GM18498 (cell line): ENCODE data around the gene ARHGAP44.
"Not testable (repeated sequence)": the region's sequence is repeated elsewhere in the genome, so short reads cannot be mapped to it uniquely, and the experiment has no call there.

Experiments used
- ATAC-seq: cut with Tn5 transposase; IDR thresholded peaks from one replicate; pipeline ENCODE4 v1.9.1; 2021; ENCODE audit warnings: mild to moderate bottlenecking, moderate library complexity; ENCODE audit not compliant: unreplicated experiment

ARHGAP44 gene

DNA sequence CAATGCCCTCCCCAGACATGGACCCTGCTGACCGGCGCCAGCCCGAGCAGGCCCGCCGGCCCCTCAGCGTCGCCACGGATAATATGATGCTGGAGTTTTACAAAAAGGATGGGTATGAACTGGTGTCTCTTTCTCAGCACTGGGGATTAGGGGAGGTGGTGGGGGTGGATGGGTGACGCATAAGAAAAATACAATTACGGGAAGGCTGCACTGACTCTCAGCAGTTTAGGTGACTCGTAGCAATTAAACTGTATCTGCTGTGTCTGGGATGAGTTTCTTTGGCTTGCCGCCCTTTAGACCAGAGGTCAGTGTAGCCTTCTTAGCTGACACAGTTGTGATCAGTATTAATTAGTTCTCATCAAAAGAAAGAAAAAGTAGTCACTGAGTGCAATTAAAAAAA lies 169.5 kb downstream of the ARHGAP44 start:
- no peak for ATAC-seq

DNA sequence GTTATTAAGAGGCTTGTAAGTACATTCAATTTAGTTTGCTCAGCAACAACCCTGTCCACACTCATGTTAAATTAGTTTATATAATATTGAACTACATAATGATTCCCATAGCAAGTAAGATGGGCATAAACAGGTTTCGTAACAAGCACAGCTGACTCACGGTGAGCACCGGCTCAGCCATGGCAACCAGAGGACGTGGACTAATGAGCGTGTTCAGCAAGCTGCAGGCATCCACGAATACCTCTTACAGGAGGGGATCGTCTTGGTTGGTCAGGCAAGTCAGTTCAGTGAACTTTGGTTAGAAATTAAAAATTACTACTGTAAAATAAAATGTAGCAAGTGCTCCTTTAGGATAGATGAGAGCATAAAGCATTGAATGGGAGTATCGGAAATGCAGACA lies 170.1 kb downstream of the ARHGAP44 start:
- ATAC-seq = no peak

DNA sequence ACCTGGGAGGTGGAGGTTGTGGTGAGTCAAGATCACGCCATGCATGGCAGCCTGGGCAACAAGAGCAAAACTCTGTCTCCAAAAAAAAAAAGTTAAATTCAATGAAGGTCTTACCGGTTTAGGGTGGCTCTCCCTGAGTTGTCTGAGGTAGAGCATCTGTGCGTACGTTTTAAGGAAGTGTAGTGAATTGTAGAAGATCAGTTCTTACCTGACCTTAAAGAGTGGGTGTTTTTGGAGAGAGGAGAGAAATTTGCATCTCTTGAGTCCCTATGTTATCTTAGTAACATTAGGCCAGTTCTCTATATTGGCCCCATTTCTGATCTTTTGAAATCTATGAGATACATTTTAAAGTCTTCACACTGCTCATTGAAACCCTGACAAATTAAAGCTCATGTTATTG lies 172.4 kb downstream of the ARHGAP44 start:
- ATAC-seq = no peak

DNA sequence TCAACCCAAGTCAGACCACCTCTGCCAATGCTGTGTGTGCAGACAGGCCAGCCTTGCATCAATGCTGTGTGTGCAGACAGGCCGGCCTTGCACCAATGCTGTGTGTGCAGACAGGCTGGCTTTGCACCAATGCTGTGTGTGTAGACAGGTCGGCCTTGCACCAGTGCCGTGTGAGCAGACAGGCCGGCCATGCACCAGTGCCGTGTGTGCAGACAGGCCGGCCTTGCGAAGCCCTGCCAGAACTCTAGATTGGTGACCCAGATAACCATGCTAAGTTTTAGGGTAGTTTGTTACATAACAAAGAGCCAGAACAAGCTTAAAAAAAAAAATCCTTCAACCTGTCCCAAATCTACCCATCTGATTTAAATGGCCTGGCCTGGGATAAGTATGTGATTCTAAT lies 174.2 kb downstream of the ARHGAP44 start:
- no peak for ATAC-seq

DNA sequence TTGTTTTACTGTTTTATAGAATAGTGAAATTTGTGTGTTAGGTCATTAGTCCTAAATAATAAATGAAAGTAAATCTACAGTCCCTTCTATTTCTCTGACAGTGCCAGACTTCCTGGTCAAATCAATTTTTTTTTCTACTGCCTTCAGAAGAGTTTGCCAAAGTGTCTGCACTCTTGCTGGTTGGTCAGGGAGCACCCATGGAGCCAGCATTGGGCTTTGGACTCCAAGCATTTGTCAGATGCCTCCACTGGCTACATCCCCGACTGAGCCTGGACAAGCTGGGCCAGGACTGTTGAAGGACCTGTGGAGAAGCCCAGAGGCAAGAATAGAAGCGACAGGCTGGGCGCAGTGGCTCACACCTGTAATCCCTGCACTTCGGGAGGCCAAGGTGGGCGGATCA lies 174.9 kb downstream of the ARHGAP44 start:
- ATAC-seq = no peak

DNA sequence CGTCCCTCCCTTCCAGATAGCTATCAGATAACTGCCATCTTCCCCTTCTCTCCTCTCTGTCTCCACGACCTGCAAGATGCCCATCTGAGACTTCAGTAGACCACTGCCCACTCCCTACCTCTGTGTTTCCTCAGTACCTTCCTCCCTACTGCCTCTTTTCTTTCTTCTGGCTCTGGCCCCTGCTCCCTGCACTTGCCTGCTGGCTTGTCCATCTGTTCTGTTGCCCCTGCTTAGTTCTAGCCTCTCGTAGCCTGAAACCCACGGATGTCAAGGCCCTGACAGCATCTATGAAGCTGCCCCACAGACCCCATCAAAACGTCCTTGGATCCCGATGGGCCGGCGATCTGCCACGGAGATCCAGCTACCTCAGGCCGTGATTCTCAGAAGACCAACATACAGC lies 175.5 kb downstream of the ARHGAP44 start:
- no peak for ATAC-seq

DNA sequence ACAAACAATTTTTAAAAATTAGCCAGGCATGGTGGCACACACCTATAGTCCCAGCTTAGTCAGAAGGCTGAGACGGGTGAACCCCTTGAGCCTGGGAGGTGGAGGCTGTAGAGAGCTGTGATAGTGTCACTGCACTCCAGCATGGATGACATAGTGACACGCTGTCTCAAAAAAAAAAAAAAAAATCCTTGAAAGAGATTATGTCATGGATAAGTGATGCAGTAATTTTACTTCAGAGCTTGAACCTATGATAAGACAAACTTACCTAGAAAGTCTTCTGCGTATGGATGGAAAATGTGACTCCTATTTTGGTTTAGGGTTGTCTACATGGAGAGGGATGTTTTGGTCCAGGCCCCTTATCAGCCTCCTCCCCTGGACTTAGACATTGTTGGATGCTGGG lies 176.7 kb downstream of the ARHGAP44 start:
- ATAC-seq = no peak

DNA sequence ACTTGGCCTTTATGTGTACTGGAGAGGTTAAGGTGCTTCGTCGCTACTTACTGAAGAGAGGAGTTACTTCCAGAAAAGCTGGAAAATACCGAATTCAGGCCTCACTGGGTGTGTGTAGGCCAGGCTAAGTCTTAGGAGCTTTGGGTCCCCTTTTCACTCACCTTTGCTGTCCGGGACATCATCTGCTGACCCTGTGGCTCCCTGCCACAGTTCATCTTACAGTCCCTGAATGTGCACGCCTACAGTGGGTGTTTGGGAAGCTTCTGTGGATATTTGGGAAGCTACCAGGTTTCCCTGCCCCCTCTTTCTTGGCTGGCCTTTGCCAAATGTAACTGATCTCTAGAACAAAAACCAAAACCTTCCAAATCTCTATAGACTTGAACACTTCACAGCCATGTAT lies 177.1 kb downstream of the ARHGAP44 start:
- no peak for ATAC-seq

DNA sequence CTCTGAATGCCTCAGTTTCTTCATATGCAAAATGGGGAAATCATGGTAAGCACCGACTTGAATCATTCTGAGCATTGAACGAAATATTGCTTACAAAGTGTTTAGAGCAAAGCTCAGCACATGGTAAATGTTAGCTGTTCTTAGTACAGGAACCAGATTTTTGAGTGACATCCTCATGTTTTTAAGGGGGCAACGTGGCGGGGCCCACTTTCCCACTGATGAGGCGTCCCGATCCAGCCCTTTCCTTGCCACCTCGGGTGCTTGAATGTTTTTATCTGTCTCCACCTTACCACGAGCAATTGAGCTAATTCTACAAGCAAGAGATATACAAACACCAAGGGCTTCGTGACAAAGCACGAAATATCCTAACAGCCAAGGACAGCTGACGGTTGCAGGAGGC lies 178.7 kb downstream of the ARHGAP44 start:
- no peak for ATAC-seq

DNA sequence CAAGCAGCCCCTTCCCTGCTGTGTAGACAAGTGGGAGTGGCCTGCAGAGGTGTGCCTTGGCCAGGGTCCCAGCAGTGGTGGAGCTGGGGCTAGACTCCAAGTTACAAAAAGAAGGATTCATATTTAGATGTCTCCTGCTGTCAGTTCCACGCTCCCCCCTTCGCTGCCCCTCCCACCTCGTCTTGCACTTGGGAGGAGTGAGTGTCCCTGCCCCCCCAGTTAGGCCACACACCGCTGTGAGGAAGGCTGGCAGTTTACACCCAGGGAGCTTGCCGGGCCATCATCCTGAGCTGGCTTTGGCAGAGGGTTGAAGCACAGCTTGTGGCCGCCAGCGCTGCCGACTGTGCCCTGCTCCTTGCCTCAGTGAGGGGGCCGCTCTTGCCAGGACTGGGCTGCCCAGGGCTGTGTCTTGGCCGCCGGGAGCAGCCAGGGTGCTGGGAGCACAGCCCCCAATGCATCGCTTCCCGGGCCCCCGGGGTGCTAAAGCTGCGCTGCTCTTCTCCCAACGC lies 184.3 kb downstream of the ARHGAP44 start:
- no peak for ATAC-seq

DNA sequence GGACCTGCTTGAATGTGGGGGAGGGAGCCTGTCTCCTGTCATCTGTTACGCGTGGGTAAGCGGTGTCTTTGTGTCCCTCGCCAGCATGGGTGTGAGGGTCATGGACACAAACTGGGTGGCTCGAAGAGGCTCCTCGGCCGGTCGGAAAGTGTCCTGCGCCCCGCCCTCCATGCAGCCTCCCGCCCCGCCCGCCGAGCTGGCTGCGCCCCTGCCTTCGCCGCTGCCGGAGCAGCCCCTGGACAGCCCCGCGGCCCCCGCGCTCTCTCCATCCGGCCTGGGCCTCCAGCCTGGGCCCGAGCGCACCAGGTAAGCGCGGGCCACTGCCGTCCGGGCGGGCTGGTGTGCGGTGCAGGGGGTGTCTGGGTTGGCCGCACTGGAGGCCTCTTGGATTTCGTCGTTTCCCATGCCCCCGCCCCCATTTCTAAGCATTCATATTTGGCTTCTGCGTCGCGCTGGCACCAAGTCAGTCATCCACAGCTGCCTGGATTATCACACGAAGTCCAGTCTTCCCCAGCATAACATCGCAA lies 184.8 kb downstream of the ARHGAP44 start:
- ATAC-seq = no peak

DNA sequence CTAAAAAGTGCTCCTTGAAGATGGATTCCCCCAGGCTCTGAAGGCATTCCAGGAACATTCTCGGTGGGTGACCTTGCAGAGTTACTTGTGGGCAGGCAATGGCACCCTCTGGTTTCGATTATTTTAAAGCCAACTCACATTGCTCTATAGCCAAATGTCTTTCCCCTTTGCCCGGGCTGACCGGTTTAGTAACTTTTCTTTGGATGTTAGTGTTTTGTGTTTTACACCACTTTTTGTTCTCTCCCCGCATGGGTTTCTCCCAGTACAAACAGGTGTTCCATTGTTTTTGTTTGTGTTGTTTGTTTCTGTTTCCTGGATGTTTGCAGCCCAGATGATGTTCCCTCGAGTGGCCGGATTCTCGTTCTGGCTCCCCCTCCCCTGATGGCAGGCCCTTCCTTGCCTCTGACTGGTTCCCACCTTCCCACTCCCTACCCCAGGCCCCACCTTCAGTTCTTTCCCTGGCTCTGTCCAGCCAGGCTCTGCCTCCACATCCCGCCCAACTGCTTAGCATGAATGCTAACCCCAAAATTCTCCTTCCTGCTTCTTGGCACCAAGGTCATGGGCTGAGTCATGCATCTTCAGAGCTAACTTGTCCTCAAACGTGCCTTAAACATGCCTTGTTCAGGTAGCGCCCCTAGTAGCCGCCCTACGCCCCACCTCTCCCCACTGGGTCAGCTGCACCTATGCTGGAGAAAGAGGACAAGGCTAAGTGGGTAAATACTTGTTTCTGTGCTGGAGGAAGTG lies 187.9 kb downstream of the ARHGAP44 start:
- no peak for ATAC-seq

DNA sequence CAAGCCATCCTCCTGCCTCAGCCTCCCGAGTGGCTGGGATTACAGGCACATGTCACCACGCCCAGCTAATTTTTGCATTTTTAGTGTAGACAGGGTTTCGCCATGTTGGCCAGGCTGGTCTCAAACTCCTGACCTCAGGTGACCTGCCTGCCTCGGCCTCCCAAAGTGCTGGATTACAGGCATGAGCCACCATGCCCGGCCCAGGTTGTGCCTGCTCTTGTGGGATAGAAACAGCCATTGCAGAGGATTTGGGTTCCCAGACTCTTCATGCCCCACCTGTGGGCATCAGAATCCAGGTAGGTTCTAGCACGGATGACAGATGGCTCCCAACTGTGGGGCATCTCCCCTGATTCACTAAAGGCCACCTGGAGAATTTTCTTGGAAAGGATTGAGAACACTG lies 189.5 kb downstream of the ARHGAP44 start:
- ATAC-seq = not testable (repeated sequence)

DNA sequence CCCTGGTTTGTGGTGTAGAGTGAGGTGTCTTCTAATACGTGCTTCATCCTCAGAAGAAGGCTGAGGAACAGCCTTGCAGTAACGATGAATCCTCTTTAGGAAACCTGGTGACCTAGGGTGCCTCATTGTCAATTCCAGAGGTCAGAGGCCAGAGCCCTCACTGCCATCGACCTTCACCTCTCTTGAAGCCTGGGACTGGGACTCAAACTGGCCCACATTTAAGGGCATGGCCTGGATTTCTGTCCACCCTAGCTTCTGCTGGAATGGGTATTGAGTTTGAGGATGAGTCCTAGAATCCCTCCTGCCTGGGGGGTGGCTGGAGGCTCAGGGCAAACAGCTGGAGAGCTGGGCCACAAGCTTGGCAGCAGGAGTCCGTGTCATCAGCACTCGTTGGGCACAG lies 189.9 kb downstream of the ARHGAP44 start:
- ATAC-seq = no peak

DNA sequence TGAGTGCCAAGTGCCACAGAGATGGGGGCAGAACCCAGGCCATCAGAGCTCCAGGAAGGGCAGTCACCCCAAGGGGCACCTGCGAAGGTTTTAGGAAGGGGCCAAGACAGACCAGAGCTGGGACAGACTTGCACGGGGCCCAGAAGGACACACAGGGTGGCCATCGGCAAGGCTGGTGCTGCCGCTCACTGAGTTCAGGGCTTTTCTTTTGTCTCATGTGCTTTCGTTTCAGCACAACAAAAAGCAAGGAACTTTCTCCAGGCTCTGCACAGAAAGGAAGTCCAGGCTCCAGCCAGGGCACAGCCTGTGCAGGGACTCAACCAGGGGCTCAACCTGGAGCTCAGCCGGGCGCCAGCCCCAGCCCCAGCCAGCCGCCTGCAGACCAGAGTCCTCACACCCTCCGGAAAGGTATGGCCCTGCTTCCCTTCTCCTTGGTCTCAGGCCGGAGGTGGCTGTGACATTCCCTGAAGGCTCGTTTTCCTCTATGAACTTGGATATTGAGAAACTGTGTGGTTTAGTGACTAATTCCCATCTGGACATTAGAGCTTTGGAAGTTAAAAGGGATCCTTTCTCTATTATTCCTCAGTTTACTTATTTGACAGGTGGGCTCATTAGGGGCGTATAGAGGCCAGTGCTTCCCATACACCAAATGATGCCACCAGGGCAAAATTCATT lies 190.7 kb downstream of the ARHGAP44 start:
- no peak for ATAC-seq

DNA sequence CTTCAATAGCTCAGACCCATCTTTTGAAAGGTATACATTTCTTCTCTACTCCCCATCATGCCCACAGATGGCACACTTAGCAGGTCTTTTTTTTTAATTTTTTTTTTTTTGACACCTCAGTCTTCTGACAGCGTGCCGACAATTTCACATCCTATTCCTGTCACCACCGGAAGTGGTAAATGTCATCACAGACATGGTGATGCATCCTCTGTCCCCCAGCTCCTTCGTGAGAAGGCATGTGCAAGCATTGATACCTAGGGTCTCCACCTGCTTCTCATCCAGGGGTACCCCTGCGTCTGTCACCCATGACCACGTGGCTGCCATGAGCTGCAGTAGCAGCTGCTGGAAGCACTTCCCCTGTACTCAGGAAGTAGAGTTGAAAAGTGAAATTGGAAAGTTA lies 192.9 kb downstream of the ARHGAP44 start:
- no peak for ATAC-seq

DNA sequence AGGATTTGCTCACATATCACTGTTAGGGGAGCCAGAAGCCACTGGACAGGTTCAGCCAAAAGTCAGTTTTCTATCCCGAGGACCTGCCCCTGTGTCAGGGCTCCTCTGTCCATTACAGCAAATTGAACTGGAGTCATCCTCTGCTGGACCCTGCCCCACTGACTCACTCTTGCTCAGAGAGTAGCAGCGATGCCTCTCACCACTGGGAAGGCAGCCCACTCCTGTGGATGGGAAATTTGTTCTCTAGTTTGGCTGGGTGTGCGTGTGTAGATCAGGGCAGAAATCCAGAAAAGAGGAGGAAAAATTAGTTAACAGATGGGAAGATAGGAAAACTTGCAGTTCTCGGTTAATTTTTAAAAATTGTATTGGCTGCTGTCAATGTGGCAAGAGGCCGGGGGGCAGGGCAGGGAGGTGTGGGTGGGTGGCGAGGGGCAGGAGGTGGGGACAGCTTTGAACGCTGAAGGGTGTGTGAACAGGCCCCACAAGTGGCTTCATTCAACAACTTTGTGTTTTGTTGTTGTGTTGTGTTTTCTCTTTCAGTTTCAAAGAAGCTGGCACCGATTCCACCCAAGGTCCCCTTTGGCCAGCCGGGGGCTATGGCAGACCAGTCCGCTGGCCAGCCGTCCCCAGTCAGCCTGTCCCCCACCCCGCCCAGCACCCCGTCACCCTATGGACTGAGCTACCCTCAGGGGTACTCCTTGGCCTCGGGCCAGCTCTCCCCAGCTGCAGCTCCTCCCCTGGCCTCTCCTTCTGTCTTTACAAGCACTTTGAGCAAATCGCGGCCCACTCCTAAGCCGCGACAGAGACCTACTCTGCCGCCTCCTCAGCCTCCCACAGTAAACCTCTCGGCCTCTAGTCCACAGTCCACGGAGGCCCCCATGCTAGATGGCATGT lies 194.9 kb downstream of the ARHGAP44 start:
- no peak for ATAC-seq

DNA sequence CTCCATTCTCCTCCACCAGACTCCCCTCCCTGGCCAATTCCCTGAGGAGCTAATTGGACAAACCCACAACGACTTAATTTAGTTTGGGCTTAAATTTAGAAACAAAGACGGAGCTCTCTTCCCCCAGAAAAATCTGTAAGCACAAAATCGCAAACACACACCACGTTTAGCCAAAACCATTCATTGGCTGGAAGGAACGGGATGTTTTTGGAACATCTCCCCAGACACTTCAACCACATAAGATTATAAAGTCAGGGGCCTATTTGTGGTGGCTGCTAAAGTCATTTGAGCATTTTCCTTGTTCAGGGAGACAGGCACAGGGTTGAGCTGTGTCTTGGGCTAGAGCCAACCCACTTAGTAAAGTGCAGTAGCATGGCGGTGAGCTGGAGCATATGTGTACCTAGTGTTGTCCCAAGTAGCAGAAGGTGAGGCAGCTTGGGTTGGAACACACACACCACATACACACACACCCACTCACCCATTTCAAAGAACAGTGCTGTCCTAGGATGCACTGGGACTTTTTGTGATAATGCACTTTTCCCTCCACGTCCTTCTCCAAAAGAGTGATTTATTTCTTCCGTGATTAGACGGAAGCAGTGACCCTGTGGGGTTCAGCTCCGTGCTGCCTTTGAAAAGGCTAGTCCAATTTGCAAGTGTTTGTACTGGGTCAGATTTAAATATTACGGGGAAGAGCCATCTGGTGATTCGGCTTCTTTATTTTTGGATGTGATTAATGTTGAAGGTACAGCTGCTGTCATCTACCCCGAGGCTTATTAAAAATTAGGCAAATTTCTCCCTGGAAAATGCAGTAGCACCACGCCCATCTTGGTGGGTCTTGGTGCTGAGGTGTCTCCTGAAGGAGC lies 196.4 kb downstream of the ARHGAP44 start:
- no peak for ATAC-seq

DNA sequence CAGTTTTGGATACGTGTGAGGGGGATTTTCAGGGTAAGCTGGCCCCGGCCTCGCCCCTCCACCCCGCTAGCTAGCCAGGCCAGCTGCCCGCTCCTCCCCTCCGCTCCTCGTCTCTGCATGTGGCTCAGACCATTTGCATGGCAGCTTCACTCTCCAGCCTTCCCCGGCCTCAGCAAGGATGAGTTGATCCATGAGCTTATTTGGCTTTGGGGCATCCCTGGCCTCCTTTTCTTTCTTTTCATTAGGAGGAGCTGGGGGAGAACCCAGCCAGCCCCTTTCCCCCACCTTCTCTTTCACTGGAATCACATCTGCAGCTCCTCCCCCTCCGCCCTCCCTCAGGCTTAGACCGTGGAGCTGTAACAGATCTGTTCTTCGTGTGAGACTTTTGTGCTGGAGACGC lies 197.8 kb downstream of the ARHGAP44 start:
- no peak for ATAC-seq

DNA sequence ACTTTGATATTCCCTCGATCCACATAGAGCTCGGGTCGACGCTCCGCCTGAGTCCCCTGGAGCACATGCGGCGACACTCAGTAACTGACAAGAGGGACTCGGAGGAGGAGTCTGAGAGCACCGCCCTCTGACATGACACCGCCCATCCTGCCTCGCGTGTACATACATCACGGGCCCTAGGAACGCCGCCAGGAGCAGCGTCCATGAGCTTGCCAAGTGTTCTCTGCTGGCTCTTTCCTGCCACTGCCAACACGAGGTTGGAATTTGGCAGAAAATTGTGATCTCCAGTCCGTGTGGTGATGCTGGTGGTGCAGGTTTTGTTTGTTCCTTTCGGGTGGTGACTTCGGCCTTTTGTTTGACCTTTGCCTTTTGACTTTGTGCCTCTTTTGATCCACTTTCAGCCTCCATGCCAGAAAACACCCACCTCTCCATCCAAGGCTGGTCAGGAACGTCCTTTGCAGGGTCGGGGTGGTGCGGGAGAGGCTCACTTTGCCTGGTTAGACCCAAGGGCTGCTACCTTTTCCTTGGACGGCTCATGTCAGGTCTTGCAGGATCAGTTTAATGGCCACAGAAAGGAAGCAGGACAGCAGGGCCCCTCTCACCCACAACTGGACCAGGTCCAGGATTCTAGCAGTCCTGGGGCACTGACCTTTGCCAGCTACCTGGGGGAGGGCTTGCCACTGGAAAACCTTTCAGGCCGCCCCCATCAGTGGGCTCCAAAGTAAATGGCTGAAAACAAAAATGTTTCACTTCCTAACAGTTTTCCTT lies 200.9 kb downstream of the ARHGAP44 start:
- no peak for ATAC-seq
